ENCODE data around the gene EOMES. TPM values are rescaled to one million over a fixed set of nuclear protein-coding genes. Genes with fewer than 3 reads are reported as not detected.

Gene EOMES
- total RNA-seq, 4 donors from 2014 or later: 0.17 TPM; not detected in 3

GRCh38 chr3:27712136-27713077 is 9.7 kb downstream of the EOMES start:
- H3K4me3 ChIP-seq: peak overlapping the region; percentile 50 to 68 (median 57)
- DNase-seq (ENCODE audit: extremely low spot score): peak; percentile 94
- no peaks in the 10 kb centered on the region for H3K36me3 ChIP-seq
- peaks cover 26 to 38% (median 31%) of the 10 kb centered on the region in 4 donors for H3K4me1 ChIP-seq
- TF ChIP-seq EP300 (IDR thresholded peaks at IDR 0.05) (no peak), CTCF (IDR thresholded peaks at IDR 0.05) (peak; percentile 68 to 81 (median 69))
- H3K27ac ChIP-seq (replicated peaks in 1 of 4): peak overlapping the region in 1 of 4 donors; percentile 26
- H3K9me3 ChIP-seq: no peaks in the 10 kb centered on the region
- intact Hi-C loops (cut with DNase I): loop anchor here (1.0 kb wide), 1 partner anchor 616 kb away; no protein-coding TSS in a partner anchor
- WGBS: under 1% methylated on average over 48 of the region's 49 CpGs
- peaks cover 5 to 43% (median 25%) of the 10 kb centered on the region in 4 donors for H3K27me3 ChIP-seq

- H3K27me3 ChIP-seq: peaks cover 0 to 4% (median 0%) of the 10 kb centered on the region in 4 donors
- no peak overlapping the region for H3K27ac ChIP-seq (replicated peaks in 1 of 4)
Observed at GRCh38 chr3:27708250-27708649, 13.9 kb downstream of the EOMES start.

GRCh38 chr3:27699067-27699466 is 23.1 kb downstream of the EOMES start:
- intact Hi-C loops (cut with DNase I): no loop called here
- Histone ChIP-seq H3K36me3 (no peaks in the 10 kb centered on the region), H3K27me3 (no peaks in the 10 kb centered on the region), H3K4me1 (no peaks in the 10 kb centered on the region), H3K4me3 (no peak overlapping the region), H3K27ac (replicated peaks in 1 of 4) (no peak overlapping the region), H3K9me3 (peaks cover 0 to 8% (median 0%) of the 10 kb centered on the region in 4 donors)
- no peak for DNase-seq (ENCODE audit: extremely low spot score)
- WGBS: 79% methylated on average over 3 of the region's 3 CpGs
- no peak for TF ChIP-seq CTCF (IDR thresholded peaks at IDR 0.05)
- no peak for TF ChIP-seq EP300 (IDR thresholded peaks at IDR 0.05)
- TF ChIP-seq POLR2AphosphoS5 (IDR thresholded peaks at IDR 0.05): no peak
- TF ChIP-seq POLR2A (IDR thresholded peaks at IDR 0.05; ENCODE audit: low read depth): no peak

More at GRCh38 chr3:27708250-27708649, 13.9 kb downstream of the EOMES start:
- no peak overlapping the region for H3K4me3 ChIP-seq
- intact Hi-C loops (cut with DNase I): no loop called here
- H3K4me1 ChIP-seq: peaks cover 5 to 15% (median 10%) of the 10 kb centered on the region in 4 donors
- WGBS: 86% methylated on average over 4 of the region's 4 CpGs
- DNase-seq (ENCODE audit: extremely low spot score): no peak
- no peak for TF ChIP-seq CTCF (IDR thresholded peaks at IDR 0.05)
- TF ChIP-seq POLR2AphosphoS5 (IDR thresholded peaks at IDR 0.05): no peak
- TF ChIP-seq POLR2A (IDR thresholded peaks at IDR 0.05; ENCODE audit: low read depth): no peak
- no peak for TF ChIP-seq EP300 (IDR thresholded peaks at IDR 0.05)
- H3K36me3 ChIP-seq: no peaks in the 10 kb centered on the region
- H3K9me3 ChIP-seq: no peaks in the 10 kb centered on the region

- DNase-seq (ENCODE audit: extremely low spot score): no peak
Observed at GRCh38 chr3:27696906-27697305, 25.2 kb downstream of the EOMES start.

More at GRCh38 chr3:27696906-27697305, 25.2 kb downstream of the EOMES start:
- 46% methylated on average over 1 of the region's 1 CpG for WGBS
- H3K27me3 ChIP-seq: no peaks in the 10 kb centered on the region
- H3K4me3 ChIP-seq: no peak overlapping the region
- H3K9me3 ChIP-seq: peaks cover 0 to 8% (median 0%) of the 10 kb centered on the region in 4 donors
- TF ChIP-seq POLR2AphosphoS5 (IDR thresholded peaks at IDR 0.05) (no peak), POLR2A (IDR thresholded peaks at IDR 0.05; ENCODE audit: low read depth) (no peak), CTCF (IDR thresholded peaks at IDR 0.05) (no peak), EP300 (IDR thresholded peaks at IDR 0.05) (no peak)
- H3K4me1 ChIP-seq: no peaks in the 10 kb centered on the region
- H3K36me3 ChIP-seq: no peaks in the 10 kb centered on the region
- intact Hi-C loops (cut with DNase I): no loop called here
- no peak overlapping the region for H3K27ac ChIP-seq (replicated peaks in 1 of 4)

Measured in esophagus muscularis mucosa (tissue), 4 donors.